Gastrocnemius medialis (tissue), 4 donors: Measurements from ENCODE around the gene XKR8. TPM values are rescaled to one million over a fixed set of nuclear protein-coding genes. Genes with fewer than 3 reads are reported as not detected.

Experiments used
- ATAC-seq, 2 donors: fragments of 150-250 bp; one replicate each; pipeline ENCODE4 v1.9.1; 2016
- DNase-seq, 2 donors: peaks; one replicate each; pipeline ENCODE4 v3.0.0-alpha.2; 2019
- H3K27ac ChIP-seq, 4 donors: fragments of 200-600 bp; sonication (generic); 1 replicate in 1 of 4; 2 replicates in 3 of 4; pipeline ENCODE4 v1.5.1; 2016 to 2018; ENCODE audit warnings: mild to moderate bottlenecking in 2 of 4, moderate library complexity in 1 of 4
- H3K27me3 ChIP-seq, 3 donors: fragments of 200-600 bp; sonication (generic) in 2 of 3; 1 replicate in 1 of 3; 2 replicates in 2 of 3; pipeline versions ENCODE4 v1.5.1 to v1.6.0; 2016 to 2019; ENCODE audit warnings: mild to moderate bottlenecking in 1 of 3, moderate library complexity in 1 of 3
- H3K36me3 ChIP-seq, 2 donors: fragments of 200-600 bp; sonication (generic) in 1 of 2; one replicate each; pipeline ENCODE4 v1.5.1; 2017 to 2018
- H3K4me1 ChIP-seq, 2 donors: fragments of 200-600 bp; sonication (generic) in 1 of 2; one replicate each; pipeline ENCODE4 v1.5.1; 2016 to 2017; ENCODE audit warnings: mild to moderate bottlenecking in 2 of 2
- H3K4me3 ChIP-seq, 4 donors: fragments of 200-600 bp; sonication (generic) in 3 of 4; 1 replicate in 1 of 4; 2 replicates in 3 of 4; pipeline ENCODE4 v1.5.1; 2016 to 2019; ENCODE audit warnings: mild to moderate bottlenecking in 2 of 4
- H3K9me3 ChIP-seq, 3 donors: fragments of 200-600 bp; sonication (generic) in 2 of 3; 1 replicate in 1 of 3; 2 replicates in 2 of 3; pipeline ENCODE4 v1.5.1; 2016 to 2019
- POLR2A ChIP-seq, 2 donors: fragments of 450-650 bp; IDR thresholded peaks; one replicate each; pipeline ENCODE4 v1.6.1; 2017; ENCODE audit warnings: antibody characterized with exemption in 2 of 2, mild to moderate bottlenecking in 2 of 2, moderate library complexity in 2 of 2
- in situ Hi-C, 4 donors: fragments of 200-750 bp; cut with MboI; loops; one replicate each; pipeline versions ENCODE4 v1.15.0 to v1.8.0; 2017; ENCODE audit warnings: low sequenced_read_pairs in 4 of 4
- intact Hi-C: fragments of 100-400 bp; cut with DNase I; formaldehyde crosslinking; loops from one replicate; pipeline ENCODE4 v1.15.1; 2023; ENCODE audit warnings: low total_unique reads
- total RNA-seq, 4 donors: library from RNA; depleted of rRNA; stranded (reverse); fragments of >200 nt; gene quantifications; one replicate each; pipeline versions ENCODE4 v1.1.0 to v1.2.3, GENCODE V29; 2016
- TF ChIP-seq, protein P1 (sequence below), 5 experiments: fragments of 450-650 bp in 3 of 5; fragments of 200-600 bp in 2 of 5; sonication (generic) in 2 of 5; IDR thresholded peaks in 4 of 5; conservative IDR thresholded peaks in 1 of 5; 1 replicate in 4 of 5; 2 replicates in 1 of 5; pipeline ENCODE4 v1.5.1; 2016 to 2019; ENCODE audit warnings: antibody characterized with exemption in 5 of 5, mild to moderate bottlenecking in 3 of 5, moderate library complexity in 3 of 5

XKR8 gene
- total RNA-seq, 4 donors from 2014 or later = 3.8 to 7.4 (median 5.4) TPM

DNA sequence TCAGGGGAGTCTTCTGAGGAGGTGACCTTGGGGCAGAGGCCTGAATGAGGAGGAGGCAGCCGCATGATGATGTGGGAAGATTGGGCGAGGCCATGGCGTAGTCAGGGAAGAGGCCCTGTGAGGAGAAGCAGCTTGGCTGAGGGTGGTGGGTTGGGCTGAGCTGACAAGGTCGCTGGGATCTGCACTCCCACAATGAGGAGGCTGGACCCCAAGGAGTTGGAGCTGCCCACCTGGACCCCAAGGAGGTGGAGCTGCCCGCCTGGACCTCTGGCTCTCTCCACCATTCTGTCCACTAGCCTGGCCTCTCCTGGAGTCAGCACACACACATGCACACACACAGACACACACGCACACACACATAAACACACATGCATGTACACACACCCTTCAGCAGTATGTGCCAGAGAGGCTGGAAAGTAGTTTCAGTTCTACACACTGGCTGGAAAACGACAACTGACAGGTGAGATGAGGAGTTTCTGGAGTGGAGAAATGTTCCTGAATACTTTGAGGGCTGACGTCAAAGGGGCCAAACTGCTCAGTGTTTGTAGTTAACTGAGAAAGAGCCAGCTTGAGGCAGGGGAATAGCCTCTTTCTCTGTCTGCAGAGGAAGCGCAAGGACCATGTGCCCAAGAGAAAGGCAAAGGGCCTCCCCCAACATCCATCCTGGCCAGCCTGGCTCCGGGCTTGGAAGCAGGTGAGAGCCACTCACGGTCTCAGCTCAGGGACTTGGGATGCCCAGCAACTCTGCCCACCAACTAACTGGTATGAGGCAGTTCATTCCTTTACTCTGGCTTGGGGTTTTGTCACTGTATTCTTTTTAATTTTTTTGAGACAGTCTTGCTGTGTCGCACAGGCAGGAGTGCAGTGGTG, 17.9 kb upstream of the XKR8 start:
- no peak for TF ChIP-seq POLR2A (IDR thresholded peaks at IDR 0.05)
- TF ChIP-seq, protein P1, sequence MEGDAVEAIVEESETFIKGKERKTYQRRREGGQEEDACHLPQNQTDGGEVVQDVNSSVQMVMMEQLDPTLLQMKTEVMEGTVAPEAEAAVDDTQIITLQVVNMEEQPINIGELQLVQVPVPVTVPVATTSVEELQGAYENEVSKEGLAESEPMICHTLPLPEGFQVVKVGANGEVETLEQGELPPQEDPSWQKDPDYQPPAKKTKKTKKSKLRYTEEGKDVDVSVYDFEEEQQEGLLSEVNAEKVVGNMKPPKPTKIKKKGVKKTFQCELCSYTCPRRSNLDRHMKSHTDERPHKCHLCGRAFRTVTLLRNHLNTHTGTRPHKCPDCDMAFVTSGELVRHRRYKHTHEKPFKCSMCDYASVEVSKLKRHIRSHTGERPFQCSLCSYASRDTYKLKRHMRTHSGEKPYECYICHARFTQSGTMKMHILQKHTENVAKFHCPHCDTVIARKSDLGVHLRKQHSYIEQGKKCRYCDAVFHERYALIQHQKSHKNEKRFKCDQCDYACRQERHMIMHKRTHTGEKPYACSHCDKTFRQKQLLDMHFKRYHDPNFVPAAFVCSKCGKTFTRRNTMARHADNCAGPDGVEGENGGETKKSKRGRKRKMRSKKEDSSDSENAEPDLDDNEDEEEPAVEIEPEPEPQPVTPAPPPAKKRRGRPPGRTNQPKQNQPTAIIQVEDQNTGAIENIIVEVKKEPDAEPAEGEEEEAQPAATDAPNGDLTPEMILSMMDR (IDR thresholded peaks at IDR 0.05 in 4 of 5, conservative IDR thresholded peaks at IDR 0.05 in 1 of 5) = no peak
- ATAC-seq (no peak), DNase-seq (no peak)
- H3K9me3 ChIP-seq = no peaks in the 10 kb centered on the region
- no peak overlapping the region for H3K27ac ChIP-seq
- intact Hi-C loops = no loop called here
- no peaks in the 10 kb centered on the region for H3K36me3 ChIP-seq
- H3K4me3 ChIP-seq = no peak overlapping the region
- H3K27me3 ChIP-seq = no peaks in the 10 kb centered on the region
- in situ Hi-C loops = no loop called here
- no peaks in the 10 kb centered on the region for H3K4me1 ChIP-seq

DNA sequence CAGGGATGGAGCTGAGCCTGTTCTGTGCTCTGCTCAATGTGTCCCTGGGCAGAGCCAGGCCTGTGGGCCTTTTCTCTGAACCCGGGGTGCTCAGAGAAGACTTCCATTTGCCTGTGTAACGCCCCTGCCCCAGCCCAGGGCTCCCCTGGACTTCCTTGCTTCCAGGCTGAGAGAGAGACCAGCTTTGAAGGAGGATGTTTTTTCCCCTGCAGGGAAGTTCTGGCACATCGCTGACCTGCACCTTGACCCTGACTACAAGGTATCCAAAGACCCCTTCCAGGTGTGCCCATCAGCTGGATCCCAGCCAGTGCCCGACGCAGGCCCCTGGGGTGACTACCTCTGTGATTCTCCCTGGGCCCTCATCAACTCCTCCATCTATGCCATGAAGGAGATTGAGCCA, 14.8 kb upstream of the XKR8 start:
- Histone ChIP-seq H3K9me3 (no peaks in the 10 kb centered on the region), H3K4me3 (no peak overlapping the region), H3K27me3 (no peaks in the 10 kb centered on the region), H3K27ac (no peak overlapping the region), H3K36me3 (no peaks in the 10 kb centered on the region), H3K4me1 (no peaks in the 10 kb centered on the region)
- DNase-seq = no peak
- ATAC-seq = no peak
- in situ Hi-C loops = no loop called here
- TF ChIP-seq POLR2A (IDR thresholded peaks at IDR 0.05) = no peak
- TF ChIP-seq, protein P1 (IDR thresholded peaks at IDR 0.05 in 4 of 5, conservative IDR thresholded peaks at IDR 0.05 in 1 of 5) = no peak
- intact Hi-C loops = no loop called here

DNA sequence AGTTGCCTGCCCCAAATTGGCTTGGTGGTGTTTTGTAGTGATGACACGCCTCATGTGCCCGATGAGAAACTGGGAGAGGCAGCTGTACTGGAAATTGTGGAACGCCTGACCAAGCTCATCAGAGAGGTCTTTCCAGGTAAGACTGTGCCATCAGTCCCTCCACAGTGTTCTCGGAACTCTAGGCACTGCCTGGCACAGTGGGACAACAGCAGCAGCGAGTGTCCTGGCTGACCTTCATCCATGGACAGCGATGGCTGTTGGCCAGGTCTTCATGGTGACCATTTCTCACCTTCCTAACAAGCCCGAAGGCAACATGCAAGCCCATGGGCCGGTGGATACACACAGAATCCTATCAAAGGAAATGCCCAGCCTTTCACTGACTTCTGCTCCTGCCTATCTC, 10.7 kb upstream of the XKR8 start:
- H3K4me3 ChIP-seq = no peak overlapping the region
- in situ Hi-C loops = no loop called here
- no peaks in the 10 kb centered on the region for H3K9me3 ChIP-seq
- TF ChIP-seq, protein P1 (IDR thresholded peaks at IDR 0.05 in 4 of 5, conservative IDR thresholded peaks at IDR 0.05 in 1 of 5) = no peak
- TF ChIP-seq POLR2A (IDR thresholded peaks at IDR 0.05) = no peak
- H3K27me3 ChIP-seq = no peaks in the 10 kb centered on the region
- no peaks in the 10 kb centered on the region for H3K36me3 ChIP-seq
- H3K27ac ChIP-seq = no peak overlapping the region
- DNase-seq = no peak
- H3K4me1 ChIP-seq = no peaks in the 10 kb centered on the region
- intact Hi-C loops = no loop called here
- no peak for ATAC-seq

- in situ Hi-C loops = no loop called here
- H3K36me3 ChIP-seq = no peaks in the 10 kb centered on the region
- H3K4me3 ChIP-seq = no peak overlapping the region
- intact Hi-C loops = no loop called here
- H3K4me1 ChIP-seq = no peaks in the 10 kb centered on the region
- H3K27ac ChIP-seq = no peak overlapping the region
- DNase-seq (no peak), ATAC-seq (no peak)
- no peaks in the 10 kb centered on the region for H3K27me3 ChIP-seq
- no peak for TF ChIP-seq POLR2A (IDR thresholded peaks at IDR 0.05)
- TF ChIP-seq, protein P1 (IDR thresholded peaks at IDR 0.05 in 4 of 5, conservative IDR thresholded peaks at IDR 0.05 in 1 of 5) = no peak
- H3K9me3 ChIP-seq = no peaks in the 10 kb centered on the region
These were observed 8.4 kb upstream of the XKR8 start for GRCh38 chr1:27951396-27951795.
